HG03565 (cell line): Measurements from ENCODE around the gene CPN2.

Source experiments
- ATAC-seq: cut with Tn5 transposase; IDR thresholded peaks from one replicate; pipeline ENCODE4 v1.9.1; 2021; ENCODE audit warnings: mild to moderate bottlenecking, moderate library complexity; ENCODE audit not compliant: unreplicated experiment

Gene CPN2

DNA sequence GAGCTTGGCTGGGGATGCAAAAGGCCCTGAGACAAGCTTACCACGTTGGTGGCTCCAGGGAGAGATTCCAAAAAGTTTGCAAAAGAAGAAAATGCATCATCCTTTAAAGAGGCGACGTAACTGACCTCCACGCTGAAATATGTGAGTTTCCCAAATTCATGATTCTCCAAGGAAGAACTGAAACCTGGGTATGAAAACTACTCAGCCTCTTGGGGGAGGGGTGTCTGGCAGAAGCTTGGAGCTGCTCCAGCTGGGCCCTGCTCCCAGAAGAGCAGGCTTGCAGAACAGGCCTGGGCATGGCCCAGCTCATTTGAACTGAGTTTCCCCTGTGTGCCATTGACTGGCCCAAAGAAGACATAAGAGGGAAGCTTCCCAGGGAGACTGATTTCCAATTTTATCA, 20.5 kb downstream of the CPN2 start:
- no peak for ATAC-seq

DNA sequence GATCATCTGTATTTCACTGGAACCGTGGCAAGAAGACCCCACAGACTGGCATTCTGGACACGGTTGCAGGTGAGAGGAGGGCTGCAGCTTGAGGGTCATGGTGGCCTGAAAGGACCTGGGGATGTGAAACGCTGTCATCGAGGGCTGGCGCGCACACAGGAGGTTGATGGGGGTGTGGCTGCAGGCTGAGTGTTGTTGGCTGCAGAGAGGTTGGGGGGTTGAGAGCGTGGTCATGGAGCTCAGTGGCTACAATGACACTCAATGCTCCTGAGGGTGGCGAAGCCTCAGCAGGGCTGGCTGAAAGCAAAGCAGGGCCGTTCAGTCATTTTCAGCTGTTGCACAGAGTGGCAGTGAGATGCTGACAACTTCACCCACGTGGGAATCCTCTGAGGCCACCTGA, 21.0 kb downstream of the CPN2 start:
- no peak for ATAC-seq

DNA sequence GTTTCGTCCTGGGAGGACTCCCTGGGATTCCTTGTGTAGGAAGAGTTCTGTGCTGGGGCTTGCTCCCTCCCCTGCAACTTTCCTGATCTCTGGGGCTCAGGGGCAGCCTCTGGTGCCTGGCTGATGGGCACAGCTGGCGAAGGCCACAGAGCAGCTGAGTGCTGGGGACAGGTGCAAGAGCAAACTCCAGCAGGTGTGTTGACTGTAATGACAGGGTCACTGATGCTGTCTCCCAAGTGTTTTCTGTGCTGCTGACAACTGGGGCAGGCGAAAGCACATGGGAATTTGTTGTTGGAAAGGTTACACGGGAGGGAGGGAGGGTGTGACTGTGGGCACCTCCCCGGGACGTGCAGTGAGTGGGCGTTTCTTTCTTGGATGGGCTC, 21.6 kb downstream of the CPN2 start:
- no peak for ATAC-seq

DNA sequence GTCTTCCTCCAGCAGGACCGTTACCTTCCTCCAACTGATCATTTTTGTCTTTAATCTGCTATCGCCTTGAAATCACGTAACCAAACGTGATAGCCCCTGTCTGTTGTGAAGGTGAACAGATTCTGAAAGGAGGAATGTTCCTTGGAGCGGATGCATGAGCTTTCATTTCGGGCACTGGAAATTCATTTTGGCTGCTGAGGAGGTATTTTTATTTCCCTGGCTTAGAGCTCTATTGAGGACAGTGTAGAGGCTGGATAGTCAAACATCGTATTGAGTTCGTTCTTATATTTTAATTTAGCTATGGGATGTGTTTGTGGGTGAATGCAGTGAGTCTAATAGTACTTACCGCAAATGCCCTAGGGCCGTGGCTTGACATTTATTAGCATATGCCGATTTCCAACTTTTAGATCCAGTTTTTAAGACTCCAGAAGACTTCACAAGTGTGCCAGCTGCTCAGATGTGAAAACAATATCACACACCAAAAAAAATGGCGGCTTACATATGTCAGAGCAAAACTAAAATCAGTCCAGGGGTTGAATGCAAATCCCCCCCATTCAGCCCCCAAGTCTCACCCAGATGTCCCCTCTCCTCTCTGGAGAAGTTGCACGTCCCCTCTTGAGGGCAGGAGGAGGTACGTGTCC, 22.1 kb downstream of the CPN2 start:
- ATAC-seq: no peak

DNA sequence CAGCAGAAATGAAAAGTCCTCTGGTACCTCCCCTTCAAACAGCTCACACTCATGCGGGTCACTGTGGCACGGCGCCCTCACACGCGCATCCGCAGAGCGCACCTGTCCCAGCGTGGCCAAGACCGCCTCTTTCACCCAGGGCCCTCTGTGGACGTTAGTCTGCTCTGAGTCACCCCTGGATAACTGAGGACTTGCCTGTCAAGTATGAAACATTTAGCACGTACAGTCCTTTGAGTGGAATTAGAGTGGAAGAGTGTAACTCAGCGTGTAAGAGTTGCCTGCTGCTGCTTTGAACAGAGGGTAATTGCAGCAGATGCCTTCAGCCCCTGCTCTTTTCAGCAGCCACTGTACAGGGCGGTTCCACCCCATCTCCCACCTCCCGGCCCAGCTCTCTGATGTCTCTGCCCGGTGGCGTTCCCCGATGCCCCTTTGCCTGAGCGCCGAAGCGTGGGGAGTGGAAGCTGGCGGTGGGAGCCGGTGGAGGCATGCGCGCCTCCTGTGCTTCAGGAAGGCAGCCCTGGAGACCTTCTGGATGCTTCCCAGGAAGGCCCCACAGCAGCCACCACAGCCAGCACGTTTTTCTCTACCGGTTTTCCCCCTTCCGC, 23.0 kb downstream of the CPN2 start:
- no peak for ATAC-seq

DNA sequence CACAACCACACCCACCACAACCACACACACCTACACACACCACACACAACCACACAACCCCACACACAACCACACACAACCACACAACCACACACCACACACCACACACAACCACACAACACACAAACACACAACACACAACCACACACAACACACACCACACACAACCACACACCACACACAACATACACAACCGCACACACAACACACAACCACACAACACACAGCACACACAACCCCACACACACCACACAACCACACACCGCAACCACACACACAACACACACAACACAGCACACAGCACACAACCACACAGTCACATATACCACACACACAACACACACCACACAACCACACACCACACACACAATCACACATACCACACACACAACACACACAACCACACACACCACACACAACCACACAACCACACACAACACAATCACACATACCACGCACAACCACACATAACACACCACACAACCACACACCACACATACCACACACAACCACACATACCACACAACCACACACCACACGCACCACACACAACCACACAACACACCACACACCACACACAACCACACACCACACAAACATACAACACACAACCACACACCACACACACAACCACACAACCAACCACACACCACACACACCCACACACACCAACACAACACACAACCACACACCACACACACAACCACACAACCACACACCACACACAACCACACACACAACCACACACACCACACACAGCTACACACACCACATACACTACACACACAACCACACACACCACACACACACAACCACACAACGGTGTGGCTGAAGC, 23.7 kb downstream of the CPN2 start:
- no peak for ATAC-seq

DNA sequence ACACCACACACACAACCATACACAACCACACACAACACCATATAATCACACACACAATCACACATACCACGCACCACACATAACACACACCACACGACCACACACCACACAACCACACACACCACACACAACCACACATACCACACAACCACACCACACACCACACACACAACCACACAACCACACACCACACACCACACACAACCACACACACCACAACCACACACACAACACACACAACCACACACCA, 24.2 kb downstream of the CPN2 start:
- ATAC-seq: no peak

DNA sequence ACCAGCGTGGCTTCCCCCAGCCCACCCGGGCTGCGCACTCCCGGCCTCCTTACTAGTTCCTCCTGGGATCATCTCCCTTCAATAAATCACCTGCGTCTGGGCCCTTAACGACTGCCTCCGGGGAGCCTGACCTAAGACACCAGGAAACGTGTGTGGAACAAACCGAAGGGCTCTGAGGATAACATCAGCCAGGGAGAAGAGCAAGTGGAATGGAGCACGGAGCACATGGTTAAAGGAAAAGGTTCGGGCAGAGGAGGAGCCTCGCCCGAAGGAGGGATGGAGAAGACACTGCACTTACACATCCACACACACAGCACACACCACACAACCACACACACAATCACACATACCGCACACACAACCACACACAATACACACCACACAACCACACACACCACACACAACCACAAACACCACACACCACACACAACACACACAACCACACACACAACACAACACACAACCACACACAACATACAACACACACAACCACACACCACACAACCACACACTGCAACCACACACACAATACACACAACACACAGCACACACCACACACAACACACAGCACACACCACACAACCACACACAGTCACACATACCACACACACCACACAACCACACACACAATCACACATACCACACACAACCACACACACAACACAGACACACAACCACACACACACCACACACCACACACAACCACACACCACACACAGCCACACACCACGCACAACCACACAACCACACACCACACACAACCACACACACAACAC, 24.7 kb downstream of the CPN2 start:
- ATAC-seq: no peak

DNA sequence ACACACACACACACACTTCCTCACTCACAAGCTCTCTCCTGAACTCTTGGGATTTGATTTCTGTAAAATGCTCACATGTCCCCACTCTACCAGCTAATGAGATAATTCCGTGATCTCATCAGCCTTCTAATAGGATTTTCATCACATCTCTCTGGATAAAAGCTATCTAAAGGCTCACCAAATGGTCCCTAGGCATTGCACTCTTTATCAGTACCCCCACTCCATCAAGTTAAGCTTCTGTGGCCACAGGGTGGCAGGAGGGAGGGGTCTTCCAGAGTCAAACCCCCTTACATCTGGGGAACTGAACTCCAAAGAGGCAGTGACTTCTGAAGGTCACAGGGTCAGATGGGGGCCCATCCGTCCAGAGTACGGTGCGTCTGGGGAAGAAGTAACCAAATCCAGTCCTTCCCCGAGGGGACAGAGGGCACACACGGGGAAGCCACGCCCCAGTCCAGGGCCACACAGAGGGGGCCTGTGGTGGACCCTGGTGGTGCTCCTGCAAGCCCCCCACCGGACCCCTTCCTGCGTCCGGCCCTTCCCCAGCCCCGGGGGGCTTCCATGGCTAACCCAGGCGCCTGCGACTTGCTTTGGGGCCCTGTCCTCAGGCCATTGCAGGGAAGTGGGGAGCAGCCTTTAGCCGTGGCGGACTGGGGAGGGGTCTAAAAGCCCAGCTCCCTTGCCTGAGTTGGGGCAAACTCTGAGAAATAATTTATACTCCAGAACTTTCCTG, 25.5 kb downstream of the CPN2 start:
- no peak for ATAC-seq

DNA sequence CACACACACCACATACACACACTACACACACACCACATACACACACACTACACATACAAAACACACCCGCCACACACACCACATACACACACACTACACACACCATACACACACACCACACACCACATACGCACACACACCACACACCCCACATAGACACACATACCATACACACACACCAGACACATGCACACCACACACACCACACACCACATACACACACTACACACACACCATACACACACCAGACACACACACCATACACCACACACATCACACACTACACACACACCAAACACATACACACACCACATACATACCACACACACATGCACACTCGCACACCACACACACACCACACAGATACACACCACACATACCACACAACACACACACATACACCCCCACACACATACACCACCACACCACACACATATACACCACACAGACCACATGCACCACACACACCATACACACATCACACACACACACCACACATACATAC, 26.3 kb downstream of the CPN2 start:
- ATAC-seq: no peak

DNA sequence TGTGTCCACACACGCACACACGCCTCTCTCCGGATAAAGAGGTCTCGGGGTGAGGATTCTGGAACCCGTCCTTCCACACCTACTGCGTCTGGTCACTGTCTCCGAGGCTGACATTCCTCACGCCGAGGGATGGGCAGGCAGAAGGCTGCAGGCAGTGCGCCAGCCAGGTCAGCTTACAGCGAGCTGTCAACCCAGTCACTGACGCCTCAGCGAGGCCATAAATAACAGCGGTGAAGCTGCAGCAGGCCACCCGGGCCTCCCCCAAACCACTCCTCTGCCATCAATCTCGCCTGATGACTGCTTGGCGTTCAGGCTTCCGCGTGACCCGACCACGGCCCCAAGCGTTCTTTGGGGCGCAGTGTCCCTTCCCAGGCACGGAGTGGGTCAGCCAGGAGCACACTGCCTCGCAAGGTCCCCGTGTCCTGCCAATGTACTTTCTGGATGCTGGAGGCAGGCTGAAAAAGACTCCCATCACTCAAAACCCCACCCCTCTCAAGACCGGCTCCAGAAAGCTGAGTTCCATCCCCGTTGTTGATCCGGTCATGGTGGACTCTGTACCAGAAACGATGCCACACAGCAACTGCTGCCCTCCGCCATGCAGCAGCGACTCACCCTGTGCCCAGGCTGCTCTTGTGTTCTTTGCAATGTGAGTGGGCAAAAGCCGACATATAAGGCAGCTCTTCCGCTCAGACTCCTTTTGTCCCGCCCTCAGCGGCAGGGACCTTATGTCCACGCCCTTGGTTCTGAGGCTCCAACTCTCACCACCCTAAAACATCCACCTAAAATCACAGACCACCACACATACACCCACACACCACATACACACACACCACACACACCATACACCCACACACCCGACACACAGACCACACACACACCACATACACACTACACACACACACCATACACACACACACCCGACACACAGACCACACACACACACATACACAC, 27.1 kb downstream of the CPN2 start:
- peak; percentile 49 for ATAC-seq

DNA sequence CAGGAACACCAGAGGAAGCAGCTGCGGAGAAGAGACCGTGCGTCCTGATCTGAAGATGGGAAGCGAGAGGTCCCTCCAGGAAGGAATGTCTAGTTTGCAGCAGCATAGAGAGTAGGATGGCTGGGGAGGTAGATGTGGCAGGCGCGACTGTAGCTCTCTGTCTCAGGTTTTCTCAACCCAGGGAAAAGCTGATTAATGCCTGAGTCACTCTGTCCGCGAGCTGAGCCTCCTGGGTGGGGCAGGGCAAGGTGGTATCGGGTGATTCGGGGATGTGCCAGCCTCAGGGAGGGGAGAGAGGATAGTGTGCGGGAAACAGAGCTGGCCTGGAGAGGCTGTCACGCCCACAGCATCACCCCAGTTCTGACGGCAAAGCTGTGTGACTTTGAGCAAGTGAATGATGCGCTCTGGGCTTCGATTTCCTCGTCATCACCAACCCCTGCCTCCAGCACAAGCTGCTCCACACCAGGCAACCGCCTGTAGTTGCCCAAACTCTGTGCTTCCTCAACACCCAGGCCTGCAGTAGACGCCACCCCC, 28.4 kb downstream of the CPN2 start:
- no peak for ATAC-seq

DNA sequence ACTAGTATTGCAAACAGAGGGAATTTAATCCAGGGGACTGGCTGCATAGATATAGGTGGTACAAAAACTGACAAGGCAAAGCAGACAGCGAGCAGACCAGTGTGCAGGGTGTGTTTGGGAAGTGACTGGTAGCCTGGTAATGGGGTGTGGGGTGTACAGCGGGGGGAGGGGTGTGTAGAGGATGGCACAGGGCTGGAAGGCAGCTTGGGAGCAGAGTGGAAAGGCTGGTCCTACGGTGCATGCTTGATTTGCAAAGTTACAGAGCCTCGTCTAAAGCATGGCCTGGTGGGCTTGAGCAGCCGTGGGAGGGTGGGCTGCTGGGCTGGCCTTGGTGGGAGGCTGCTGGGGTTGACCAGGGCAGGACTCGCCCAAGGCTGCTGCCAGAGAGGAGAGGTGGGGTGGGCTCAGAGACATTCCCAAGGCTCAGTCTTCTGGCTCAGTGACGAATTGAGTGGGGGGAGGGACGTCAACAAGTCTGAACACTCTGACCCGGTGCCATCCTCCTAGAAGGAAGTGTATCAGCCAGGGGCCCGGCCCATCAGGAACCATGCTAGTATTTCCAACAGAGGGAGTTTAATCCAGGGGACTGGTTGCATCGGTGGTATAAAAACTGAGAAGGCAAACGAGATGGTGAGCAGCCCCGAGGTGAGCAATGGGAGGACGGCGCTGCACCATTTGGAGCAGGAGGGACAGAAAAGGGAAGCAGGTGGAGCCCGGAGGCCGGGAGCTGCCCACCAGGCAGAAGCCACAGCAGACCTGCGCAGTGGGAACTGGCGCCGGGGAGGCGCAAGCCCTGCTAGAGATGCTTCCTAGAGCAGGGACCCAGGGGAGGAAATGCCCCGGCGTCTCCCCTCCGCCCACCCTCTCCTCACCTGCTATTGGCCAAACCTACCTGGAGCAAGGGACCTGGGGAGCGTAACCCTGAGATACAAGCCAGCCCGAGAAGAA, 29.2 kb downstream of the CPN2 start:
- ATAC-seq: no peak

DNA sequence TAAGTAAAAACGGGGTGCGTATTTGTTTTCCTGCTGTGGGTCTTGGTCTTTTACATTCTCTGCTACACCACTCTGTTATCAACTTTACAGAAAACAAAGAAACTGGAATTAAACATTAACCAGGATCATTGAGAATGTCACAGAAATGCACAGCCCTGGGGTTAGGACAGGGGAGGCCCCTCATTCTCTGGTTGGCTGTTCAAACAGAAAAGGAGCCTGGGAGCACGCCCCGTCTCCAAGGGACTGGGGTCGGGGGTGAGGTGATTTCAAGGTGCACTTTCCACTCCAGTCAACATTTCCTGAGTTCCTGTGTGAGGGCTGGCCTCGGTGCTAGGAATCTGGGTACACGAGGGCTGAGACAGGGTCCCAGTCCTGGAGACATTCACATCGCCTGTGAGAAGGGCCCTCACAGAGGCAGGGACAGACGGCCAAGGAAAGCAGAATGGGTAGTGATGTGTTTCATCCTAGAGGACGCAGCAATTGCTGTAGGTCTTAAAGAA, 30.3 kb downstream of the CPN2 start:
- ATAC-seq: no peak

DNA sequence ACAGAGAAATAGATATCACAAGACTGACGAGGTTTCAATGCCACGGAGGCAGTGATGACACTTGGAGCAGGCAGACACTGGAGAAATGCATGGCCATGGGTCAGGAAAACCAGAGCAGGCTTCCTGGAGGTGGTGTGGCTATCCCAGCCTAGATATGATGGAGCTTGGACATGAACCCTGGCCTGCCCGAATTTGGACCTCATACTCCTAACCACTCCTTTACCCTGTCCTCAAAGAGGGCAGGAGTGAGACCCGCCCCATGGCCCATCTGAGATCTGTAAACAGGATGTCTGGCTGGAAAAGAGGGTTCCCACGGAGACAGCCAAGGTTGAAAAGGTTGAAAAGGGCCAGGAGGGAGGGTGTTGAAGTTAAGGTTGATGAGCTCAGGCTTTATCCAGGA, 31.0 kb downstream of the CPN2 start:
- no peak for ATAC-seq

DNA sequence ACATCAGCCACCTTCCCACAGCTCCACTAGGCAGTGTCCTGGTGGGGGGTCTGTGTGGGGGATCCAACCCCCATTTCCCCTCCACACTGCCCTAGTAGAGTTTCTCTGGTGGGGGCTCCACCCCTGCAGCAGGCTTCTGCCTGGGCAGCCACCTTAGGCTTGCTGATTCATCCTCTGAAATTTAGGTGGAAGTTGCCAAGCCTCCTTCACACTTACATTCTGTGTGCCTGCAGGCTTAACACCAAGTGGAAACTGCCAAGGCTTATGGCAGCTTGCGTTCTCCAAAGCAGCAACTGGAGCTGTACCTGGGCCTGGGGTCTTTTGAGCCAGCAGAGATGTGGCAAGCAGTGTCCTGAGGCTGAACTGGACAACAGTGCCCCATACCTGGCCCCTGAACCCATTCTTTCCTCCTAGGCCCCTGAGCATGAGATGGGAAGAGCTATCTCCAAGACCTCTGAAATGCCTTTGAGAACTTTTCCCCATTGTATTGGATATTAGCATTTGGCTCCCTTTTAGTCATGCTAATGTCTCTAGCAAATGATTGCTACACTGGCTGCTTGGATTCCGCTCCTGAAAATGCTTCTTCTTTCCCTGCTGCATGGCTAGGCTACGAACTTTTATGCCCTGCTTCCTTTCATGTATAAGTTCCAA, 32.5 kb downstream of the CPN2 start:
- ATAC-seq: no peak

DNA sequence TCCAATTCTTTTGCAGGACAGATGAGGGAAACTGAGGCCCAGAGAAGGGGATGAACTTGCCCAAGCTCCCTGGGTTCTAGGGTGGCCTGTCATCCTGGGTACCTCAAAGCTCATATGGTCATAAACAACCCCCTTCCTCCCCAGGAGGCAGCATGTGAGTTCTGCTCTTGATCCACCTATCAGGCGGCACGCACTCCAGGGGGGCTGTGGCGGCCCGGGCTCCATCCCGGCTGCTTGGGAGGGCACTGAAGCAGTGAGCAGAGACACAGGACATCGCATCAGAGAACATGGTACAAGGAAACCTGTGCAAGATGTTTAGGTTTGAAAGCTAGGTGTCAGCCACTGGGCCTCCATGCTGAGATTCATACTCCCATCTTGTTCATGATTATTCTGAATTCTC, 34.2 kb downstream of the CPN2 start:
- ATAC-seq: no peak

DNA sequence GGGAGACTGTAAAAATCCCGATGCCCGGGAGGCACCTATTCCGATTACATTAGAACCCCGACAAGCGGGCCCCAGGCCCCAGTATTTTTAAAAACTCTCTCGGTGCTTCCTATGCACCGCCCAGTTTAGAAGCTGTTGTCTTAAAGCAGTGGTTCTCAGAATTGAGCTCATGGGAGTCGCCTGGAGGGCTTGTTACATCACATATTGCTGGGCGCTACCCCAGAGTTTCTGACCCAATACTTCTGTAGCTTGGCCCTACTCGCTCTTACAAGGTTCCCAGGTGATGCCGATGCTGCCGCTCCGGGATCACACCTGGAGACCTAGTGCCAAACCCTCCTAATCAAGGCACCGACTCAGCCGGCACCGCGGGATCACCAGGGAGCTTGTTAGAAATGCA, 35.2 kb downstream of the CPN2 start:
- ATAC-seq: peak; percentile 12
